Fibroblast of villous mesenchyme (primary cell): ENCODE results near the gene FAF1. TPM values are rescaled to one million over a fixed set of nuclear protein-coding genes. Genes with fewer than 3 reads are reported as not detected.
"Not testable (repeated sequence)": the region's sequence is repeated elsewhere in the genome, so short reads cannot be mapped to it uniquely, and the experiment has no call there.

Source experiments
- DNase-seq: peaks from one replicate; pipeline ENCODE4 v3.0.0-alpha.2; 2010; ENCODE audit warnings: low read depth
- H3K4me3 ChIP-seq: 2 replicates; pipeline ENCODE4 v1.5.1; 2011; ENCODE audit warnings: low read depth, mild to moderate bottlenecking, low read length
- total RNA-seq: library from RNA; depleted of rRNA; stranded (reverse); fragments of >200 nt; gene quantifications from 2 replicates; pipeline ENCODE4 v1.2.3, GENCODE V29; 2012
- TF ChIP-seq, protein P1 (sequence below): IDR thresholded peaks from 2 replicates; pipeline ENCODE4 v1.5.1; 2012; ENCODE audit warnings: low read depth, mild to moderate bottlenecking, low read length; ENCODE audit not compliant: insufficient read depth

FAF1 gene
- total RNA-seq, 1 donor, result 55.7 TPM

DNA sequence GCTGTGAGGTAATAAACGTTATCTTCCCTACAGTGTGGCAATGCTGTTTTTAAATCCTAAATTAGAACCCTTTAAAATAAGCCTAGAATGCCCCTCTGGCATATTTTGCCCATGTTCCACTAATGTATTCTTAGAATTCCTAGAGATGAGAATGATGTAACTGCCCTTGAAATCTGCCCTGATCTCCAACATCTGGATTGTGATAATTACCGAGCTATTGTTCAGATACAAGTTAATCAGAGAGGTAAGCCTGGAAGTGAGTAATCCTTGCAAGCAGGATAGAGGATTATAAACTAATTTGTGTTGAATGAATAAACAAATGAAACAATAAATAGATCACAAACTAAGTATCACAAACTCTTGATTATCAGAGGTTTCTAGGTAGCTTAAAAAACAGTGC is 429.0 kb downstream of the FAF1 start:
- H3K4me3 ChIP-seq, result no peak overlapping the region
- DNase-seq, result no peak
- TF ChIP-seq, protein P1, sequence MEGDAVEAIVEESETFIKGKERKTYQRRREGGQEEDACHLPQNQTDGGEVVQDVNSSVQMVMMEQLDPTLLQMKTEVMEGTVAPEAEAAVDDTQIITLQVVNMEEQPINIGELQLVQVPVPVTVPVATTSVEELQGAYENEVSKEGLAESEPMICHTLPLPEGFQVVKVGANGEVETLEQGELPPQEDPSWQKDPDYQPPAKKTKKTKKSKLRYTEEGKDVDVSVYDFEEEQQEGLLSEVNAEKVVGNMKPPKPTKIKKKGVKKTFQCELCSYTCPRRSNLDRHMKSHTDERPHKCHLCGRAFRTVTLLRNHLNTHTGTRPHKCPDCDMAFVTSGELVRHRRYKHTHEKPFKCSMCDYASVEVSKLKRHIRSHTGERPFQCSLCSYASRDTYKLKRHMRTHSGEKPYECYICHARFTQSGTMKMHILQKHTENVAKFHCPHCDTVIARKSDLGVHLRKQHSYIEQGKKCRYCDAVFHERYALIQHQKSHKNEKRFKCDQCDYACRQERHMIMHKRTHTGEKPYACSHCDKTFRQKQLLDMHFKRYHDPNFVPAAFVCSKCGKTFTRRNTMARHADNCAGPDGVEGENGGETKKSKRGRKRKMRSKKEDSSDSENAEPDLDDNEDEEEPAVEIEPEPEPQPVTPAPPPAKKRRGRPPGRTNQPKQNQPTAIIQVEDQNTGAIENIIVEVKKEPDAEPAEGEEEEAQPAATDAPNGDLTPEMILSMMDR, result no peak

DNA sequence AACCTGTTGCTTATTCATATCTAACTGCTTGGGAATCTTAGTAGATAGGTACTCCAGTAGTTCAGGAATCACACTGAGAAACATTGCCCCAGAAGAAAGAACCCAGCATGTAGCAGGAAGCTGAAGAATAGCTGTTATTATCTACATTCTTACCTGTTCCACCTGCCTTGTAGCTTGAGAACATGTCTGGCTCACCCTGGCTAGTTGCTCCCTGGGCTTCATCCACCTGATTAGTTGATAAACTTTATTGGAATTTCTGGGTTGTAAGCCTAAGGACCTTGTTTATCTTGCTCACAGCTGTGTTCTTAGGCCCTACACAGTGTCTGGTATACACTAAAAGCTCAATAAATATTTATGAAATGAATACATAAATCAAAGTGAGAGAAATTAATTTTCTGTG is 430.6 kb downstream of the FAF1 start:
- peak; percentile 21 for DNase-seq
- H3K4me3 ChIP-seq, result no peak overlapping the region
- TF ChIP-seq, protein P1, result no peak

DNA sequence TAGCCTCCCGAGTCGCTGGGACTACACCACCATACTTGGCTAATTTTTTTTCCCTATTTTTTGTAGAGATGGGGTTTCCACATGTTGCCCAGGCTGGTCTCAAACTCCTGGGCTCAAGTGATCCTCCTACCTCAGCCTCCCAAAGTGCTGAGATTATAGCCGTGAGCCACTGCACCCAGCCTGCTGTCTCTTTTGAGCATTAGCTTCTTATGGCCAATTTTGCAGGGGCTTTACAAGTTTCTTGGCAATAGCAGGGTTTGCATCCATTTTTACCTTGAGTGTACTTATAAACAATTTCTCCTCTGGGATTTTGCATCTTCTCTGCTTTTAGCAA is 432.1 kb downstream of the FAF1 start:
- not testable (repeated sequence) for DNase-seq, H3K4me3 ChIP-seq

DNA sequence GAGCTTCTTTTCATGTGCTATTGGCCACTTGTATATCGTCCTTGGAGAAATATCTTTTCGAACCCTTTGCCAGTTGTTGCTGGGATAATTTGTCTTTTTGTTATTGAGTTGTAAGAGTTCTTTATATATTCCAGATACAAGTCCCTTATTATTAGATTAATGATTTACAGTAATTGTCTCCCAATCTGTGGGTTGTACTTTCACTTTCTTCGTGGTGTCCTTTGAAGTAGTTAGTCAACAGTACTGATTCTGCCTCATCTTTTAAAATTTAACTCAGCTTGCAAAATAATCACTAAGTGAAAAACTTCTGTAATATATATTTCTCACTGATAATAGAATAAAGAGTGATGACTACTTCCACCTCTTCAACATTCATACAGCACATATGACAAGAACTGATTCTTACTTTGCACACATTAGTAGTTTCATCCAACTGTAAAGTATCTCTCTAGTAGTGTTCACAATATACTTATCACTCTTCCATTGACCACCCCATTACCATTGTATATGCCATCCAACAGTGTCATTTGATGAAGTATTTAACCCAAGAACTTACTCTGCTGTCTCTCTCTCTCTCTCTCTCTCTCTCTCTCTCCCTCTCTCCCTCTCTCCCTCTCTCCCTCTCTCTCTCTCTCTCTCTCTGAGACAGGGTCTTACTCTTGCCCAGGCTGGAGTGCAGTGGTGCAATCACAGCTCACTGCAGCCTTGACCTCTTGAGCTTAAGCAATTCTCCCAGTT is 432.6 kb downstream of the FAF1 start:
- H3K4me3 ChIP-seq, result no peak overlapping the region
- TF ChIP-seq, protein P1, result no peak
- no peak for DNase-seq

DNA sequence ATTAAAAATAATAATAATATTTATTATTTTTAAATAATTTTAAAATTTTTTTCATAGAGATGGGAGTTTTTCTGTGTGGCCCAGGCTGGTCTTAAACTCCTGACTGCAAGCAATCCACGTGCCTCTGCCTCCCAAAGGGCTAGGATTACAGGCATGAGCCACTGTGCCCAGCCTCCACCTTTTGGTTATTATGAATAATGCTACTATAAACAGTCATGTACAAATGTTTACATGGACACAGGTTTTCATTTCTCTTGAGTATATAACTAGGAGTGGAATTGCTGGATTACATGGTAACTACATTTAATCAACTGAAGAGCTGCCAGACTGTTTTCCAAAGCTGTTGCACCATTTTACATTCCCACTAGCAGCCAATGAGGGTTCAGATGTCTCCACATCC is 433.6 kb downstream of the FAF1 start:
- no peak for DNase-seq
- no peak overlapping the region for H3K4me3 ChIP-seq
- TF ChIP-seq, protein P1, result no peak

DNA sequence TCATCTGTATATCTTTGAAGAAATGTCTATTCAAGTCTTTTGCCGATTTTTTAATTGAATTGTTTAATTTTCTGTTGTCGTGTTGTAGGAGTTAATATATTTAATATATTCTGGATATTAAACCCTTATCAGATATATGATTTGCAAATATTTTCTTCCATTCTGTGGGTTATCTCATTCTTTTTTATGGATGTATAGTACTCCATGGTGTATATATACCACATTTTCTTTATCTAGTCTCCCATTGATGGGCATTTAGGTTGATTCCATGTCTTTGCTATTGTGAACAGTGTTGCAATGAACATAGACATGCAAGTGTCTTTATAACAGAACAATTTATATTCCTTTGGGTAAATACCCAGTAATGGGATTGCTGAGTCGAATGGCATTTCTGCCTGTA is 436.5 kb downstream of the FAF1 start:
- TF ChIP-seq, protein P1, result no peak
- H3K4me3 ChIP-seq, result no peak overlapping the region
- no peak for DNase-seq

DNA sequence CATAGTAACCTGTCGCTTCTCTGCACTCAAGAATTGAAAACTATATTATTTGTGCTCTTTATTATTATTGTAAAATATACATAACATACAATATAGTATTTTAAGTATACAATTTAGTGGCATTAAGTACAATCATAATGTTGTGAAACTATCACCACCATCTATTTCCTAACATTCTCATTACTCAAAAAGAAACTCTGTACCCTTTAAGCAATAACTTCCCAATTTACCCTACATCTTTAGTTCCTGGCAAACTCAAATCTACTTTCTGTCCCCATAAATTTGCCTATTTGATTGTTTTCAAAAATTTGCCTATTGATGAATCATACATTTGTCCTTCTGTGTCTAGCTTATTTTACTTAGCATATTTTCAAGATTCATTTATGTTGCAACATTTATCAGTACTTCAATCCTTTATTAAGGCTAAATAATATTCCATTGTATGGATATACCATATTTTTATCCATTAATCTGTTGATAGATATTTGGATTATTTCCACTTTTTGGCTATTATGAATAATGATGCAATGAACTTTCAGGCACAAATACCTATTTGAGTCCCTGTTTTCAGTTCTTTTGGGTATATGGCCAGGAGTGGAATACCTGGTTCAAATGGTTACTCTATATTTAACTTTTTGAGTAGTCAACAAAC is 437.2 kb downstream of the FAF1 start:
- DNase-seq, result no peak
- TF ChIP-seq, protein P1, result no peak

More for the DNA sequence above, 437.2 kb downstream of the FAF1 start:
- no peak overlapping the region for H3K4me3 ChIP-seq
